8988T (cell line): Measurements from ENCODE around the gene MAGI1.
"Not testable (repeated sequence)": the region's sequence is repeated elsewhere in the genome, so short reads cannot be mapped to it uniquely, and the experiment has no call there.

Source experiments
- DNase-seq: peaks from one replicate; pipeline ENCODE4 v3.0.0; 2011

Gene MAGI1

GRCh38 chr3:65607965-65608460 is 430.7 kb downstream of the MAGI1 start:
- DNase-seq = not testable (repeated sequence)

GRCh38 chr3:65607101-65607500 is 431.6 kb downstream of the MAGI1 start:
- DNase-seq = no peak

- no peak for DNase-seq
These were observed 432.8 kb downstream of the MAGI1 start for GRCh38 chr3:65605876-65606432.

GRCh38 chr3:65604863-65605526 is 433.7 kb downstream of the MAGI1 start:
- DNase-seq = no peak

- DNase-seq = no peak
These were observed 435.1 kb downstream of the MAGI1 start for GRCh38 chr3:65603631-65604030.

GRCh38 chr3:65600888-65601287 is 437.8 kb downstream of the MAGI1 start:
- no peak for DNase-seq

- no peak for DNase-seq
These were observed 440.7 kb downstream of the MAGI1 start for GRCh38 chr3:65597952-65598413.

- DNase-seq = peak; percentile 8
These were observed 441.3 kb downstream of the MAGI1 start for GRCh38 chr3:65597226-65597951.

GRCh38 chr3:65596571-65597225 is 442.0 kb downstream of the MAGI1 start:
- no peak for DNase-seq

GRCh38 chr3:65596029-65596300 is 442.8 kb downstream of the MAGI1 start:
- no peak for DNase-seq

- DNase-seq = no peak
These were observed 443.3 kb downstream of the MAGI1 start for GRCh38 chr3:65595222-65596028.

- DNase-seq = no peak
These were observed 444.7 kb downstream of the MAGI1 start for GRCh38 chr3:65593780-65594752.

- no peak for DNase-seq
These were observed 447.4 kb downstream of the MAGI1 start for GRCh38 chr3:65591313-65591712.

GRCh38 chr3:65588884-65589283 is 449.8 kb downstream of the MAGI1 start:
- DNase-seq = no peak

GRCh38 chr3:65587650-65588439 is 450.9 kb downstream of the MAGI1 start:
- no peak for DNase-seq

- DNase-seq = no peak
These were observed 453.8 kb downstream of the MAGI1 start for GRCh38 chr3:65584913-65585312.

GRCh38 chr3:65584002-65584401 is 454.7 kb downstream of the MAGI1 start:
- no peak for DNase-seq

- DNase-seq = no peak
These were observed 455.5 kb downstream of the MAGI1 start for GRCh38 chr3:65583188-65583587.

GRCh38 chr3:65582012-65582717 is 456.6 kb downstream of the MAGI1 start:
- DNase-seq = no peak

- no peak for DNase-seq
These were observed 457.4 kb downstream of the MAGI1 start for GRCh38 chr3:65581313-65581712.
